G401.6 (cell line): ENCODE results near the gene RNFT1.
A peak's percentile ranks its signal among the peaks of the same experiment; 100 is the strongest.
"Not testable (repeated sequence)": the region's sequence is repeated elsewhere in the genome, so short reads cannot be mapped to it uniquely, and the experiment has no call there.

Source experiments
- FAIRE-seq: peaks from 2 replicates; lab custom pipeline; 2012; peaks lifted over from hg19 to GRCh38; lab: Jason Lieb, UNC

Gene RNFT1

GRCh38 chr17:59920637-59921036, 43.9 kb downstream of the RNFT1 start:
- FAIRE-seq: not testable (repeated sequence)

- no peak for FAIRE-seq
Measured at GRCh38 chr17:59916446-59916845, 48.1 kb downstream of the RNFT1 start.

- peak; percentile 97 for FAIRE-seq
Measured at GRCh38 chr17:59914274-59914854, 50.2 kb downstream of the RNFT1 start.

- FAIRE-seq: no peak
Measured at GRCh38 chr17:59907467-59907866, 57.1 kb downstream of the RNFT1 start.

GRCh38 chr17:59903455-59903854, 61.1 kb downstream of the RNFT1 start:
- no peak for FAIRE-seq
